Esophagus mucosa (tissue), 1 donor: ENCODE measurements around the gene SLC25A43. TPM values are rescaled to one million over a fixed set of nuclear protein-coding genes. Genes with fewer than 3 reads are reported as not detected.
"Not testable (repeated sequence)": the region's sequence is repeated elsewhere in the genome, so short reads cannot be mapped to it uniquely, and the experiment has no call there.

ENCODE experiments used
- ATAC-seq: fragments of 200-7000 bp; cut with Tn5 transposase; one replicate; pipeline ENCODE4 v1.9.1; 2020
- total RNA-seq: library from RNA; stranded (reverse); gene quantifications from one replicate; pipeline ENCODE4 v1.2.4, GENCODE V29; 2023
- donor health status: DM: yes; HTN: yes; CAD: no.

Gene SLC25A43
- total RNA-seq: 25.4 TPM

DNA sequence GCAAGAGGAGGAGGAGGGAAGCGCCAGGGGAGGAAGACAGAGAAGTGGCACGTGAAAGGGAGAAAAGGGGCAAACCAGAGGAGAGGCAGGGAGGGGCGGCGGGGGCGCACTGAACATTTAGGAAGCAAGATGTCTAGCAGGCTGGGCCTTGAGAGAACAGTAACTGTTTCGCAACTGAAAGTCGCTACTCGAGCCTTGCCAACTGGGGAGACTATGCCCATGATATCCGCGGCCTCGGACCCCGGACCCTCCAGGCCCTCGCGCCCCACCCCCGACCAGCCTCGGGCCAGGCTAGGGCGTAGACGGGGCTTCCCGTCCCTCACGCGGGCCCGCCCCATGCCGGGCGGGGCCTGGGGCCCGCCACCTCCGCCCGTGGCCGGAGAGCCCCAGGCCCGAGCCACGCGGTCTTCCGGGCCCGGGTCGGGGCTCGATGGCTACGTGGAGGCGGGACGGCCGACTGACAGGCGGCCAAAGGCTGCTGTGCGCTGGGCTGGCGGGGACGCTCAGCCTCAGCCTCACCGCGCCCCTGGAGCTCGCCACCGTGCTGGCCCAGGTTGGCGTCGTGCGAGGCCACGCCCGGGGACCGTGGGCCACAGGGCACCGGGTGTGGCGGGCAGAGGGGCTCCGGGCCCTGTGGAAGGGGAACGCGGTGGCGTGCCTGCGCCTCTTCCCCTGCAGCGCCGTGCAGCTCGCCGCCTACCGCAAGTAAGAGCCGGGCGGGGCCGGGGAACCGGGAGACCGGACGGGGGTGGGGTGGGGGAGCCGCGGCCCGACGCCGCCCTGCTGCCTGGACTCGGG, at the start of gene SLC25A43:
SLC25A43 (plus strand) TSS at position 363 of the 798 bp plus-strand sequence; CDS start at position 431, 68 bp downstream.
- peak; percentile 72 for ATAC-seq

DNA sequence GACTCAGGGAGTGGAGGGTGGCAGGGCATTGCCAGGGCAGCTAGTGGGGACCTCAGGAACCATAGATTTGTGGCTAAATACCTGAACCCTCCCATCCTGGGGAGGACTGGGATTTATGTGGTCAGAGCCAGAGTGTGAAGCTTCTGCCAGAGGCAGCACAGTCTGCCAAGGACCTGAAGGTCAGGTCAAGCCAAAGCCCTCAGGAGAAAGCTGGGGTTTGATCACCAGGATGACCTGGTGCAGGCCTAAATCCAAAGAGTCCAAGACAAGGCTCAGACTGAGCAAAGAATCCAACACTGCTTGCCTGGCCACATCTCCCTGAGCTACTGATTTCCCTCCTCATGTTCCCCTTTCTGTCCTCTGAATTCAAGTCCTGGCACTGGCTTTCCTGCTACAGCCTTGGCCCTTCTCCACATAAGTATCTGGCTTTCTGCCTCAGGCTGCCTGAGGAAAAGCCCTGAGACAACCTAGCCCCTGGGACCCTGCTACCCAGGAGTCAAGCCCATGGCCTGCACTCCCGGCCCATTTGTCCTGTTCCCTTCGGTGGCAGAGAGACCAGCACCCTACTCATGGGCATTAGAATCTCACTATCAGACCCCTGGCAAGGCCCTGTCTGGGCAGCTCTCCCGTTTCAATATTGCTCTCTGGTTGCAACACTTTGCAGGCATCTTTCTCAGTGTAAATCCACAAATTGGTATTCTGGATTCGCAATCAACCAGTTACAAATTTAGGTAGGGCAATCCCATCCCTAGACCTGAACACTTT, 39.3 kb upstream of the SLC25A43 start:
- ATAC-seq: no peak

DNA sequence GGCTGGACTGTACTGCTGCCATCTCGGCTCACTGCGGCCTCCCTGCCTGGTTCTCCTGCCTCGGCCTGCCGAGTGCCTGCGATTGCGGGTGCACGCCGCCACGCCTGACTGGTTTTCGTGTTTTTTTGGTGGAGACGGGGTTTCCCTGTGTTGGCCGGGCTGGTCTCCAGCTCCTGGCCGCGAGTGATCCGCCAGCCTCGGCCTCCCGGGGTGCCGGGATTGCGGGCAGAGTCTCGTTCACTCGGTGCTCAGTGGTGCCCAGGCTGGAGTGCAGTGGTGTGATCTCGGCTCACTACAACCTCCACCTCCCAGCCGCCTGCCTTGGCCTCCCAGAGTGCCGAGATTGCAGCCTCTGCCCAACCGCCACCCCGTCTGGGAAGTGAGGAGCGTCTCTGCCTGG, 37.7 kb upstream of the SLC25A43 start:
- not testable (repeated sequence) for ATAC-seq

DNA sequence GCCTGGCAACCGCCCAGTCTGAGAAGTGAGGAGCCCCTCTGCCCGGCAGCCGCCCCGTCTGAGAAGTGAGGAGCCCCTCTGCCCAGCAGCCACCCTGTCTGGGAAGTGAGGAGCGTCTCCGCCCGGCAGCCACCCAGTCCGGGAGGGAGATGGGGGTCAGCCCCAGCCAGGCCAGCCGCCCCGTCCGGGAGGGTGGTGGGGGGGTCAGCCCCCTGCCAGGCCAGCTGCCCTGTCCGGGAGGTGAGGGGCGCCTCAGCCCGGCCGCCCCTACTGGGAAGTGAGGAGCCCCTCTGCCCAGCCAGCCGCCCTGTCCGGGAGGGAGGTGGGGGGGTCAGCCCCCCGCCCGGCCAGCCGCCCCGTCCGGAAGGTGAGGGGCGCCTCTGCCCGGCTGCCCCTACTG, 37.1 kb upstream of the SLC25A43 start:
- not testable (repeated sequence) for ATAC-seq

DNA sequence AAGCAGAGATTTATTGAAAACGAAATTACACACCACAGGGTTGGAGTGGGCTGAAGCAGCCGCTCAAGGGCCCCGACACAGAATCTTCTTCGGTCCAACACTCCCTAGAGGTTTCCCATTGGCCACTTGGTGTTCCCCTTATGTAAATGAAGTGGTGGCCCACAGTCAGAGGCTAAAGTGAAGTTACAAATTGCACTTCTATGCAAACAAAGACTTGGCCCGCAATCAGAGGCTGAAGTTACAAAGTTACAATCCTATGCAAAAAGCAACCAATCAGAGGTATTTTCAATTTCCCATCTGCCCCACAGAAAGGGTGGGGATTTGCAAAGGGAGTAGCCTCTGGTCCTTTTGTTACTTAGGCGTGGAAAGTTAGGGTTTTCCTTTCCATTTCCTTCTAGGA, 35.7 kb upstream of the SLC25A43 start:
- ATAC-seq: no peak

DNA sequence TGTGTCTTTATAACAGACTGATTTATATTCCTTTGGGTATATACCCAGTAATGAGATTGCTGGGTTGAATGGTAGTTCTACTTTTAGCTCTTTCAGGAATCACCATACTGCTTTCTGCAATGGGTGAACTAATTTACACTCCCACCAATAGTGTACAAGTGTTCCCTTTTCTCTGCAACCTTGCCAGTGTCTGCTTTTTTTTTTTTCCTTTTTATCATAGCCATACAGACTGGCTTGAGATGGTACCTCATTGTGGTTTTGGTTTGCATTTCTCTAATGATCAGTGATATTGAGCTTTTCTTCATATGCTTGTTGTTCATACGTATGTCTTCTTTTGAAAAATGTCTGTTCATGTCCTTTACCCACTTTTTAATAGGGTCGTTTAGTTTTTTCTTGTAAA, 27.3 kb upstream of the SLC25A43 start:
- ATAC-seq: not testable (repeated sequence)

DNA sequence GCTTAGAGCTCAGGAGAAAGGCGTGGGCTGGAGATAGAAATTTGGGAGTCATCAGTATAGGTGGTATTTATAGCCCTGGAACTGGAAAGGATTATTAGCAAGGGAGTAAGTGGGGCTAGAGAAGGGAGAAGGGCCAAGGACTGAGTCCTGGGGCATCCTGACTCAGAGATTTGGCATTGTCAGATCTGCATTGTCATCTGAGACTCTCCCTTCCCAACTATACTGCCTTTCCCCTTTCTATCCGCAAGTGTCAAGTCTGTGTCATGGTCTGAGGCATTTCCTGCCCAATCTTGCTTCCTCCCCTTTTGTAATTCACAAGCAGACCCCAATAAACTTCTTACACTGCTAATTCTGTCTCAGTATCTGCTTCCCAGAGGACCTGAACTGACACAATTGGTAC, 24.4 kb upstream of the SLC25A43 start:
- ATAC-seq: peak; percentile 59

DNA sequence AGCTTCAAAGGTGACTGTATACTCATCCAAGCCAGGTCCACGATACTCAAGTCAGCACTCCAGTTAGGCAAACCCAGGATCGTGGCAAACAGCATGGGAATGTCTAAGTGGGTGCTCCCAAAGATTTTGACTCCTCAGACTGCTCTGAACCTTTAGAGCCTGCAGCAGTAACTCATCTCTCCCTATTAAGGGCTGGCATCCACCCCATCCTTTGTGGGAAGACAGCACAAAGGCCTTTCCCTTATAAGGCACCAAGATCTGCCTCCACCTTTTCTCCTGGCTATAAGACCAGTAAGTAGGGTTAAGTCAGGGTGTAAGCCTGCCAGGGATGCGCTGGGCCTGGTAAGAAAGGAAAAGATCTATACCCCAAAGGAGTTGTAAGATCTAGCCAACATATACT, 23.6 kb upstream of the SLC25A43 start:
- ATAC-seq: no peak

DNA sequence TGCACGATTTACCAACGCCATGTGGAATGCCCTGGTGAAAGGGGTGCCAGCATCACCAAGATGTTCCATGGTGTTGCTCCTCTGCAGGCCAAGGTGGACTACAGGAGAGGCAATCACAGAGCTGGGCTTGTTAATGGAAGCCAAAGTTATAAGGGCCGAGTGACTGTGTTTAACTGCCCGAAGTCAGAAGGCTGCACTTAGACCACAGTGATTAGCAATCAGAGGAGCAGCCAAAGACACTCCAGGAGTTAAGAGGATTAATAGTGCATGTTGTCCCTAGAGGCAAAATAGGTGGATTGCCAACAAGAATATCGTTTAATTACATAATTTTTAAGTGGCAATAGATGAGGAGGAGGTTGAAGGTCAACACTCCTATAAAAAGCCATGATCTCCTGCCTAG, 22.8 kb upstream of the SLC25A43 start:
- ATAC-seq: no peak

DNA sequence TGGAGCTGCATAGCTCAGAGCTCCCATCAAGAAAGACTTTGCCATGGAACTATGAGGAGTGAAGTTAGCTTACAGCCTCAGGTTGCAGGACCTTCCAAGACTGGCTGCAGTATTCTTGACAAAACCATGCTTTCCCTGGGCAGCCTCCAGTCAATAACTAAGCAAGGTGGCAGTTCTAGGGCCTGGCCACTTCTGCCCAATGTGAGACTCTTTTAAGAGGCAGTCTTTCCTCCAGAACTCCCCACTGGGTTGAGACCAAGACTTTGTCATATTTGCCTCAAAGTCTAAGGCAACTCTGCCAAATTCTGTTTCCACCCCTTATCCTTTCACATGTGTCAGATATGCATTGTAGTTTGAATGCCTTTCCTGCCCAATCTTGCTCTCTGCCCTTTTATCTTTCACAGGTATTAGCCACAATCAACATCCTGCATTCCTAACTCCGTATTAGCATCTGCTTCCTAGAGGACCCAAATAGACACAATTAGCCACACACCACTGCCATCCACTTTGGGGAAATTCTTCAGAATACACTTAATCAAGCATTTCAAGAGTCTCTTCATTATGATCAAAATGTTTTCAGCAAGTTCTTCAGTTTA, 17.7 kb upstream of the SLC25A43 start:
- no peak for ATAC-seq

DNA sequence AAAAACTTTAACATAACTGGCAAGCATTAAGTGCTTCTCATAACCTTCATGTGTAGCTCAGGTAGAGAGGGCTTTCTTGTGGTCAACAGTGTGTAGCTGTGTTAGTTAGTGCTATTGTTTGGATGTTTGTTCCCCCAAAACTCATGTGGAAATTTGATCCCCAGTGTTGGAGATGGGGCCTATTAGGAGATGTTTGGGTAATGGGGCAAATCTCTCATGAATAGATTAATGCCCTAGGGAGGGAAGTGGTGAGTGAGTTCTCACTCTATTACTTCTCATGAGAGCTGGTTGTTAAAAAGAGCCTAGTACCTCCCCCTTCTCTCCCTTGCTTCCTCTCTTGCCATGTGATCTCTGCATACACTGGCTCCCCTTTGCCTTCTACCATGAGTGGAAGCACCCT, 16.5 kb upstream of the SLC25A43 start:
- ATAC-seq: no peak

DNA sequence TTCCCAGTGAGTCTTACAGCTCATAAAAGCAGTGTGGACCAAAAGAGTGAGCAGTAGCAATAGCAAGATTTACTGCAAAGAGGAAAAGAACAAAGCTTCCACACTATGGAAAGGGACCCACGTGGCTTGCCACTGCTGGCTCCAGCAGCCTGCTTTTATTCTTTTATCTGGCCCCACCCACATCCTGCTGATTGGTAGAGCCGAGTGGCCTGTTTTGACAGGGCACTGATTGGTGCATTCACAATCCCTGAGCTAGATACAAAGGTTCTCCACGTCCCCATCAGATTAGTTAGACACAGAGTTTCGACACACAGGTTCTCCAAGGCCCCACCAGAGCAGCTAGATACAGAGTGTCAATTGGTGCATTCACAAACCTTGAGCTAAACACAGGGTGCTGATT, 12.5 kb upstream of the SLC25A43 start:
- not testable (repeated sequence) for ATAC-seq

DNA sequence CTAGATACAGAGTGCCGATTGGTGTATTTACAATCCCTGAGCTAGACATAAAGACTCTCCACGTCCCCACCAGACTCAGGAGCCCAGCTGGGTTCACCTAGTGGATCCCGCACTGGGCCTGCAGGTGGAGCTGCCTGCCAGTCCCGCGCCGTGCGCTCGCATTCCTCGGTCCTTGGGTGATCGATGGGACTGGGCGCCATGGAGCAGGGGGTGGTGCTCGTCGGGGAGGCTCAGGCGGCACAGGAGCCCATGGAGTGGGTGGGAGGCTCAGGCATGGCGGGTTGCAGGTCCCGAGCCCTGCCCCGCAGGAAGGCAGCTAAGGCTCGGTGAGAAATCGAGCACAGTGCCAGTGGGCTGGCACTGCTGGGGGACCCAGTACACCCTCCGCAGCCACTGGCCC, 11.7 kb upstream of the SLC25A43 start:
- ATAC-seq: not testable (repeated sequence)

DNA sequence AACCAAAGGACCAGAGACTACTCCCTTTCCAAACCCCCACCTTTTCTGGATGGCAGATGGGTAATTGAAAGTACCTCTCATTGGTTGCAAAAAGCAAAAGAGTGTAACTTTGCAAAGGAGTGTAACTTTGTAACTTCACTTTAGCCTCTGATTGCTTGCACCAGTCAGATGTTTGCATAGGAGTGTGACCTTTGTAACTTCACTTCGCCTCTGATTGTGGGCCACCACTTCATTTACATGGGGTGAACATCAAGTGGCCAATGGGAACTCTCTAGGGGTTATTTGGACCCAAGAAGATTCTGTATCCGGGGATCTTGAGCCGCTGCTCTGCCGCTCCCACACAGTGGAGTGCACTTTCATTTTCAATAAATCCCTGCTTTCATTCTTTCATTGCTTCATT, 9.9 kb upstream of the SLC25A43 start:
- ATAC-seq: no peak

DNA sequence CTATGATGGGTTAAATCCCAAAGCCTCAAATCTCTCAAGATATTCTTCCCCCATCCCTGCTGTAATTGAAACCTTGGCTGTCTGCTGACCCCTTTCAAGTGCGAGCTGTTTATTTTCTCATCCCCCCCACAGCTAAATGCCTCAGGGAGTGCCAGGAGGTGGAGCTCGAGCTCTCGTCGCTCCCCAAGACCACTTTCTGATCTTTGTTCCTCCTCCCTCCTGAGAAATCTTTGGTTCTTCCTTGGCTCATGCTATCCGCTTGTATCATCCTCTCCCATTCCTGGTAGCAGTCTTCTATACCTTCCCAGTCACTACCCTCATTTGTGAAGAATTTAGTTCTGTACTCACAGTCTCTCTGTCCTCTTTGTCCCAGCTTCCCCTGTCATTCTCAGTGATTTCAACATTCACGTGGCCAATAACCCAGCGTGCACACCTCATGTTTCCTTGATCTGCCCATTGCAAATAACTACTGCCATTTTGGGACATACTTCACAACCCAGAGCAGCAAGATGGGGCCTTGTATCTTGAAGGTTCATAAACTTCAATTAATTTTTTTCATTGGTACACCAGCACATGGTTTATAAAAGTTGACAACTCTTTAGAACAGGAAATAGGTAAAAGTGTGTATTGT, 9.2 kb upstream of the SLC25A43 start:
- ATAC-seq: no peak

DNA sequence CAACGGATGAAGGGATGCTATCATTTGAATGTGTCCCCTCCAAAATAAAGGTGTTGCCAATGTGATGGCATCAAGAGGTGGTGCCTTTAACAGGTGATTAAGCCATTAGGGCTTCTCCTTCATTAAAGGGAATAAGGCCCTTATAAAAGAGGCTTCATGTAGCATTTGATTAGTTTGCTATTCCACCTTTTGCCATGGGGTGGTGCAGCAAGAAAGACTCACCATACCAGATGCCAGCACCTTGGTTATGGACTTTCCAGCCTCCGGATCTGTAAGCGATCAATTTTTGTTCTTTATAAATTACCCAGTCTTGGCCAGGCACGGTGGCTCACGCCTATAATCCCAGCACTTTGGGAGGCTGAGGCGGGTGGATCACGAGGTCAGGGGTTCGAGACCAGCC, 7.9 kb upstream of the SLC25A43 start:
- ATAC-seq: peak; percentile 56

DNA sequence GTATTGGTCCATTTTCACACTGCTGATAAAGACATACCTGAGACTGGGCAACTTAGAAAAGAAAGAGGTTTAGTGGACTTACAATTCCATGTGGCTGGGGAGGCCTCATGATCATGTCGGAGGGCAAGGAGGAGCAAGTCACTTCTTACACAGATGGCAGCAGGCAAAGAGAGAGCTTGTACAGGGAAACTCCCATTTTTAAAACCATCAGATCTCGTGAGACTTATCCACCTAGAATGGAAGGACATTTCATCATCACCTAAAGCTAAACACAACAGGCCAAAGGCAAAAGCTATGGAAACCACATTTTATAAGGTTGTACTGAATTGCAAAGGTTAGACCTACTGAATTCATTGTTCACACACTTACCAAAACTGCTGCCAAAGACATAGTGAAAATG, 6.0 kb upstream of the SLC25A43 start:
- no peak for ATAC-seq

DNA sequence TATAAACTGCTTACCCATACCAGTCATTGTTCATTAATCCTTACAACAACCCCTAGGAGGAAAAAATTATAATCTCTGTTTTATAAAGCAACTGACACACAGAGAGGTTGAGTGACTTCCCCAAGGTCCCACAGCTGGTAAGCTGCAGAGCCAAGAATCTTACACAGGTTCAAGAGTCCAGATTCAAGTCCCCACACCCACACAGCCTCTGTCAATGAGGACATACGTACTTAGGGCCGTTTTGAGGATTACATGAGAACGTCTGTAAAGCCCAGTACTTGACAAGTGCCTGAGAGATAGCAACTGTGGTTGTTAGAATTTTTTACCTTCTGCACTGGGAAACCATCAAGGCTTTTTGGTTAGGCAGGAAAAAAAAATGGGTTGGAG, 556 bp upstream of the SLC25A43 start:
- ATAC-seq: no peak

DNA sequence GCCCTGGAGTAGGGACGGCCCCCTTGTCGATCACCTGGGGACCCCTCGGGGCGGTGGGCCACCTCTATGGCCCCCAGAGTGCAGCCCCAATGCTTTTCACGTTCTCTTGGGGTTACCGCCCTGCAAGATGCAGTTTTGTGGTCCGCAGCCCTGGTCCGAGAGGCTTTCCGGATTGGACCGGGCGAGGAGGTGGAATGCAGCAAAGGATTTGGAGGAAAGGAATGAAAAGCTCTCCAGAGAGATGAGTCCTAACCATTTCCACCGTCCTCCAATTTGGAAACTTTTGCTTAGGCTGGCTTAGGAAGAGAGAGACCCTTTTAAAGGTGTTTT, 601 bp downstream of the SLC25A43 start:
- no peak for ATAC-seq

DNA sequence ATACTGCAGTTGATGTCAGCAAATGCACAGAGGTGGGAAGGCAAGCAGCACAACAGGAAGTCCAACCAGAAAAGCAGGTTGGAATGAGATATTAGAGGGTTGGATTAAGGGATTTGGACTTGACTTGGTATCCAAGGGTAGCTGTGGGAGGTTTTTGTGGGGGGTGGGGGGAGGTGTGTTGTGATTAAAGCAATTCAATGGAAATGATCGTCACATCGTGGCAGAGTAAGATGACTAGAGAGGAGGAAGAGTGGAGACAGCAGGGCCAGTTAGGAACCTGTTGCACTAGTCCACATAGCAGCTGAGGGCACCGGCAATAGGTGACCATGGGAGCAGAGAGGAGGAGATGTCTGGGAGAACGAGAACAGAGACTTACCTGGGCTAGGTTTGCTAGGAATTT, 2.4 kb downstream of the SLC25A43 start:
- ATAC-seq: peak; percentile 80

DNA sequence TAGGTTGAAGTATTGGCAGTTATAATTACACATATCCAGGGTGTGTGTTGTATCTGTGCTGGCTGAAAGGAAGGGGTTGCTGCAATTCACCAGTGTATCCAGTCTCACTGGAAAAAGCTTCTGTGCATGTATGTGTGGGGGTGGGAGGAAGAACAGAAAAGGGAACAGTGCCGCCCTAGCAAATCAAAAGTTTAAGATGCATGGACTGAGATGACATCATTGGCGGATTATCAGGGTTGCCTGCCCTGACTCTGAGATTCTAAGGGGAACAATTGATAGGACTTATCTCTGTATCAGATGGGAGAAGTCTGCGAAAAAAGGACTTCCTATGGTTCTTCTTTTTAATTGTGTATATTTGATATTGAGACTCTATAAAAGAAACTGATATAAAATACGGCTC, 3.5 kb downstream of the SLC25A43 start:
- peak; percentile 34 for ATAC-seq

DNA sequence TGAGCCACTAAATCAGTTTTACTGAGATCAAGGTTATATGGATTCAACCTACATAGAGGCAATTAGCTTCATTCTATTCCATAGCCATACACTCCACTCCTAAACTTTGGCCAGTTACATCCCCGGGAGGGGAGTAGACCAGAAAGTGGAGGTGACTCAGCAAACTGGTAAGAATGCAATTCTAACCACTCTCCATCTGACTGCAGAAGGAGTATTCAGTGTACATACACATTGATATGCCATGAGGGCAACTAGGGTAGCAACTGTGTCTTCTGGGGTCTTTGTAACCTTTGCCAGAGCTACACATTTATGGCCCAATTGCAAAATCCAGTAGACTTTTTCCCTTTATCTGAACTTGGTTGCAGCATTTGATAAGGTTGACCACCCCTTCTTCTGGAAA, 7.6 kb downstream of the SLC25A43 start:
- no peak for ATAC-seq

DNA sequence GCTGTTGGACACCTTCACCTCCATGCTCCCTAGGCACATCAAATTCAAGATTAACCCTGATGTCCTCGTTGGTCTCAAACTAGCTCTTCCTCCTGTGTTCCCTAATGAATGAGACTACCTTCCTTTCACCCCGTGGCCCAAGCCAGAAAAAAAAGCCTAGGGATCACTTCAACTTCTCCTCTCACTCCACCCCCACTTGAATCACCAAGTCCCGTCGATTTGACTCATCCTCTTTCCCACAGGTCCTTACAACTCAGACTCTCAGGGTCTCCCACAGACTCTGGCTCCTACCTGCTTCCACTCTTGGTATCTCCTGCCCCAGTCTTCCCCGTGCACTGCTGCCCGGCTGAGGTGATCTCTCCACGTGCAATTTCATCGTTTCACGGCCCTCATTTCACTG, 8.5 kb downstream of the SLC25A43 start:
- no peak for ATAC-seq
